ENCODE data around the gene COLEC11. TPM values are rescaled to one million over a fixed set of nuclear protein-coding genes. Genes with fewer than 3 reads are reported as not detected.

Gene COLEC11
- total RNA-seq, 1 experiment from 2014 or later, result not detected

DNA sequence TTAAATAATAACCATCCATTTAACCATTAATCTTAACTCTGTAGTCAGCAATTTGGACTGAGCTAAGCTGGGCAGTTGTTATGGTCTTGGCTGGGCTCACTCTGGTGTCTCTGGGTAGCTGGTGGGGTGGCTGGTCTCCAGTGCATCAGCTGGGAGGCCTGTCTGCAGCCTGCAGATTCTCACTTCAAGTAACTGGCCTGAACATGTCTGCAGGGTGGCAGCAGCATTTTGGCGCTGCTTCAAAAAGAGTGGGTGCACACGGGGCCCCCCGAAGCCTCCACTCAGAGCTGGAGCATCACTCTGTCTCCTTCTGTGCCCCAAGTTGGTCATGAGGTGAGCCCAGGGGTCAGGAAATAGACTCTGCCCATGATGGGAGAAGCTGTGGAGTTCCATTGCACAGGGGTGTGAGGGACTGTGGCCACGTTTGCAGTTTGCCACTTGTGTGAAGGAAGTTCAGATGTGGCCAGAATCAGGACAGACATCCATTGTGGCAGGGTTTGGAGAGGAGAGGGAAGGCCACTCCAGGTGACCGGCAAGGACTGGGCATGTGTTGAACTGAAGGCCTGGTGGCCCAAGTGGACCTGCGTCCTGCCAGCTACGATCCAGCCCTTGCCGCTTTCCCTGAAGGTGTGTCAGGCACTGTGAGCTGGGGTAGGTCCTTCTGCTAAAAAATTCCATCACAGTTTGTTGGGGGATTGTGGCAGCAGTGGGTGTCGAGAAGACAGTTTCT is 58.1 kb downstream of the COLEC11 start:
- BruUV-seq (replicated peaks), result no TSS peak
- H3K36me3 Mint-ChIP-seq (ENCODE audit: insufficient read depth, unreplicated experiment), result peaks cover 11% of the 10 kb centered on the region
- TF ChIP-seq, protein P1, sequence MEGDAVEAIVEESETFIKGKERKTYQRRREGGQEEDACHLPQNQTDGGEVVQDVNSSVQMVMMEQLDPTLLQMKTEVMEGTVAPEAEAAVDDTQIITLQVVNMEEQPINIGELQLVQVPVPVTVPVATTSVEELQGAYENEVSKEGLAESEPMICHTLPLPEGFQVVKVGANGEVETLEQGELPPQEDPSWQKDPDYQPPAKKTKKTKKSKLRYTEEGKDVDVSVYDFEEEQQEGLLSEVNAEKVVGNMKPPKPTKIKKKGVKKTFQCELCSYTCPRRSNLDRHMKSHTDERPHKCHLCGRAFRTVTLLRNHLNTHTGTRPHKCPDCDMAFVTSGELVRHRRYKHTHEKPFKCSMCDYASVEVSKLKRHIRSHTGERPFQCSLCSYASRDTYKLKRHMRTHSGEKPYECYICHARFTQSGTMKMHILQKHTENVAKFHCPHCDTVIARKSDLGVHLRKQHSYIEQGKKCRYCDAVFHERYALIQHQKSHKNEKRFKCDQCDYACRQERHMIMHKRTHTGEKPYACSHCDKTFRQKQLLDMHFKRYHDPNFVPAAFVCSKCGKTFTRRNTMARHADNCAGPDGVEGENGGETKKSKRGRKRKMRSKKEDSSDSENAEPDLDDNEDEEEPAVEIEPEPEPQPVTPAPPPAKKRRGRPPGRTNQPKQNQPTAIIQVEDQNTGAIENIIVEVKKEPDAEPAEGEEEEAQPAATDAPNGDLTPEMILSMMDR (IDR thresholded peaks at IDR 0.05; ENCODE audit: unreplicated experiment), result no peak
- peaks cover 38% of the 10 kb centered on the region for H3K27me3 Mint-ChIP-seq (ENCODE audit: unreplicated experiment)
- no peaks in the 10 kb centered on the region for H3K9me3 Mint-ChIP-seq (ENCODE audit: low read depth, unreplicated experiment)
- intact Hi-C loops (cut with micrococcal nuclease; ENCODE audit: unreplicated experiment), result loop anchor here (2.0 to 5.0 kb wide), 2 partner anchors 76 to 228 kb away; partner anchors contain the start of gene RPS7
- peaks cover 15% of the 10 kb centered on the region for H3K4me1 Mint-ChIP-seq (ENCODE audit: low read depth, unreplicated experiment)
- CTCF ChIA-PET, result interaction anchor here (1.1 kb wide), 1 partner anchor 258 kb away, joined by 3 read pairs; no protein-coding TSS in a partner anchor
- H3K4me3 Mint-ChIP-seq (ENCODE audit: low read depth, unreplicated experiment), result no peak overlapping the region
- H3K27ac Mint-ChIP-seq (ENCODE audit: unreplicated experiment), result no peak overlapping the region
- no peak for DNase-seq

DNA sequence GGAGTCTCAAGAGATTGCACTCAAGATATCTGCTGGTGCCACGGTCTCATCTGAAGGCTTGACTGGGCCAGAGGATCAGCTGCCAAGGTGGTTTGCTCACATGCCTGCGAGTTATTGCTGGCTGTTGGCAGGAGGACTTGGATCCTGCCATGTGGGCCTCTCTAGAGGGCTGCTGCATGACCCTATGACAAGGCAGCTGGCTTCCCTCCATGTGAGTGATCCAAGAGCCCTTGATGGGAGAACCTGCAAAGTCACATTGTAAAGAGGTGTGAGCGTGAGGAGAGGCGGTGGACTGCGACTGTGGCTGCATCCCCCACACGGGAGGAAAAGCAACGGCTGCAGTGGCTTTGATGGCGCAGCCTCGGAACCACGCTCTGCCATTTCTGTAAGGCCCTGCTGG is 59.1 kb downstream of the COLEC11 start:
- Mint-ChIP-seq H3K27ac (ENCODE audit: unreplicated experiment) (no peak overlapping the region), H3K9me3 (ENCODE audit: low read depth, unreplicated experiment) (no peaks in the 10 kb centered on the region), H3K36me3 (ENCODE audit: insufficient read depth, unreplicated experiment) (peaks cover 11% of the 10 kb centered on the region), H3K4me1 (ENCODE audit: low read depth, unreplicated experiment) (peaks cover 15% of the 10 kb centered on the region), H3K27me3 (ENCODE audit: unreplicated experiment) (peaks cover 36% of the 10 kb centered on the region), H3K4me3 (ENCODE audit: low read depth, unreplicated experiment) (no peak overlapping the region)
- BruUV-seq (replicated peaks), result no TSS peak
- CTCF ChIA-PET, result no interaction called here
- no peak for DNase-seq
- intact Hi-C loops (cut with micrococcal nuclease; ENCODE audit: unreplicated experiment), result loop anchor here (5.0 kb wide), 1 partner anchor 77 kb away; the partner anchor contains the start of gene RPS7
- TF ChIP-seq, protein P1 (IDR thresholded peaks at IDR 0.05; ENCODE audit: unreplicated experiment), result no peak

DNA sequence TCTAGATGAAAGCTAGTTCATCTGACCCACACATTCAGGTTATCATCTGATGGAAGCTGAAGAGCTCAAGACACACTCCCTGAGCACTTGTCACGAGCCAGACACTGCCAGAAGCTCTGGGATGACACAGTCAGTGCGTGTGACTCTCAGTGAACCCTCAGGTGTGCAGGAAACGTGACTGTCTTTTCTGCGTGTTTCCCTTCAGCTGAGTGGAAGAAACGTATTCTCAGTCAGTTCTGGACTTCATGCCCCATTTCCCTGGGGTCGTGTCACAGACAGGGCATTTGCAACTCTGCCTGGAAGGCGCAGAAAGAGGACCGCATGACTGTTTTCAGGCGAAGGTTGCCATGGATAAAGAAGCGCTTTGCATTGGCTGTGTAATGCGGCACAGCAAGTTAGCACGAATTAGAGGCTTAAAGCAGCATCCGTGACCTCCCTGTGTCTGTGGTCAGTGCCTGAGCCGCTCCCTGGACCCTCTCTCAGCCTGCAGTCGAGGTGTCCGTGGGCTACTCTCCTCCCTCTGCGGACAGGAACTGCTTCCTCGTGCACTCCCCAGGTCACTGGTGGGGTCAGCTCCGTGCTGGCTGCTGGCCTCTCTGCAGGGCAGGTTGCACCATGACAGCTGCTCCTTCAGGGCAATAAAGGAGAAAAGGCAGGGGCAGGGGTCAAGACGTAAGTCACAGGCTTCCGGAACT is 59.8 kb downstream of the COLEC11 start:
- CTCF ChIA-PET, result interaction anchor here (0.6 kb wide), 1 partner anchor 58 kb away, joined by 3 read pairs; no protein-coding TSS in a partner anchor
- H3K9me3 Mint-ChIP-seq (ENCODE audit: low read depth, unreplicated experiment), result no peaks in the 10 kb centered on the region
- H3K27ac Mint-ChIP-seq (ENCODE audit: unreplicated experiment), result no peak overlapping the region
- intact Hi-C loops (cut with micrococcal nuclease; ENCODE audit: unreplicated experiment), result loop anchor here (5.0 kb wide), 1 partner anchor 77 kb away; the partner anchor contains the start of gene RPS7
- no peak overlapping the region for H3K4me3 Mint-ChIP-seq (ENCODE audit: low read depth, unreplicated experiment)
- peaks cover 36% of the 10 kb centered on the region for H3K27me3 Mint-ChIP-seq (ENCODE audit: unreplicated experiment)
- TF ChIP-seq, protein P1 (IDR thresholded peaks at IDR 0.05; ENCODE audit: unreplicated experiment), result no peak
- no TSS peak for BruUV-seq (replicated peaks)
- H3K4me1 Mint-ChIP-seq (ENCODE audit: low read depth, unreplicated experiment), result peaks cover 15% of the 10 kb centered on the region
- DNase-seq, result no peak
- H3K36me3 Mint-ChIP-seq (ENCODE audit: insufficient read depth, unreplicated experiment), result peaks cover 11% of the 10 kb centered on the region

DNA sequence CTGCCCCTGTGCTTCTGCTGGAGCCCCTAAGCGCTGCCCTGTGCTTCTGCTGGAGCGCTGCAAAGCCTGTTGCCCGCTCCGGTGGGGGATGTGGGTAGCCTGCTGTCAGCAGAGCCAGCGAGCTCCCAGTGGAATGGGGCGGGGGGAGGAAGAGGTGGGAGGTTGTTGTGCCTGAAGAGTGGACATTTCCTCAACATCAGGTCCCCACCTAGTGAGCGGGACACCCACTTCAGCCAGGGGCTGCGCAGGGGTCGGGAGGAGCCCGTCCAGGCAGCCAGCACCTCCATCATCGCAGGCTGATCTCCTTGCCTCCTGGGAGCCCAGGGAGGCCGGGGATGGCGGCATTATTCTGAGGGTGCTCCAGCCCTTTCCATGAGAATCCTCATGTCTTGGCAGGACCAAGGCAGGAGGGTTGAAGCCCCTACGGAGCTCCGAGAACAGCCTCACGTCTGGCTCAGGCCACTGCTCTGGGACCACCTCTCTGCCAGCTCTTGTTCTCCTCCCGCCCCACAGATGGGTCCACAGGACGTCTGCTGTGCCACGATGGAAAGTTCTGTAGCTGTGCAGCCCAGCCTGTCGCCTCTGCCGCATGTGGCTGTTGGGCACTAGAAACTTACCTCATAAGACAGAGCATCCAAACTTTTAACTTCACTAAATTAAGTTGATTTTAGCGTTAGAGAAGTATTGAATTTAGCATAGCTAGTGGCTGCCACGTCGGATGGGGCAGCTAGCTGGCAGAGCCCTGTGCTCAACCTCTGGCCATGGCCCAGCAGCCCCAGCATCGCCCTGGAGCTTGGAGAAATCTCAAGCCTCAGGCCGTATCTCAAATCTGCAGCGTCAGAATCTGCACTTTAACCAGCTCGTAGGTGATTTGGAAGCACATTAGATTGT is 61.2 kb downstream of the COLEC11 start:
- H3K4me3 Mint-ChIP-seq (ENCODE audit: low read depth, unreplicated experiment), result no peak overlapping the region
- no peak for DNase-seq
- no TSS peak for BruUV-seq (replicated peaks)
- H3K4me1 Mint-ChIP-seq (ENCODE audit: low read depth, unreplicated experiment), result peaks cover 17% of the 10 kb centered on the region
- H3K36me3 Mint-ChIP-seq (ENCODE audit: insufficient read depth, unreplicated experiment), result peaks cover 7% of the 10 kb centered on the region
- H3K9me3 Mint-ChIP-seq (ENCODE audit: low read depth, unreplicated experiment), result peaks cover 5% of the 10 kb centered on the region
- TF ChIP-seq, protein P1 (IDR thresholded peaks at IDR 0.05; ENCODE audit: unreplicated experiment), result no peak
- H3K27me3 Mint-ChIP-seq (ENCODE audit: unreplicated experiment), result peaks cover 28% of the 10 kb centered on the region
- intact Hi-C loops (cut with micrococcal nuclease; ENCODE audit: unreplicated experiment), result no loop called here
- CTCF ChIA-PET, result no interaction called here
- no peak overlapping the region for H3K27ac Mint-ChIP-seq (ENCODE audit: unreplicated experiment)
